Liver (tissue), 9 donors: ENCODE data around the gene MLLT3. TPM values are rescaled to one million over a fixed set of nuclear protein-coding genes. Genes with fewer than 3 reads are reported as not detected.

Experiments used
- DNase-seq: peaks from one replicate; pipeline ENCODE4 v3.0.0-alpha.2; 2017; ENCODE audit warnings: low spot score
- H3K27ac ChIP-seq, 2 donors: one replicate each; pipeline ENCODE4 v1.7.0; 2013; ENCODE audit warnings: inconsistent platforms in 2 of 2, low read length in 2 of 2, control low read depth in 1 of 2, low read depth in 1 of 2, mild to moderate bottlenecking in 1 of 2
- H3K27me3 ChIP-seq, 4 donors: one replicate each; pipeline versions ENCODE4 v1.6.1 to v1.7.0; 2013; ENCODE audit warnings: low read length in 3 of 4, inconsistent platforms in 1 of 4, mild to moderate bottlenecking in 1 of 4, moderate library complexity in 1 of 4; ENCODE audit not compliant: control insufficient read depth in 4 of 4, insufficient read depth in 4 of 4
- H3K36me3 ChIP-seq, 4 donors: one replicate each; pipeline versions ENCODE4 v1.6.1 to v1.7.0; 2013; ENCODE audit warnings: low read length in 3 of 4, mild to moderate bottlenecking in 3 of 4, low read depth in 1 of 4, moderate library complexity in 1 of 4; ENCODE audit not compliant: control insufficient read depth in 4 of 4, insufficient read depth in 3 of 4
- H3K4me1 ChIP-seq, 4 donors: one replicate each; pipeline versions ENCODE4 v1.6.1 to v1.7.0; 2013; ENCODE audit warnings: low read length in 3 of 4, mild to moderate bottlenecking in 3 of 4, moderate library complexity in 1 of 4; ENCODE audit not compliant: control insufficient read depth in 4 of 4, insufficient read depth in 4 of 4
- H3K4me3 ChIP-seq, 3 donors: one replicate each; pipeline versions ENCODE4 v1.6.1 to v1.7.0; 2013; ENCODE audit warnings: low read length in 3 of 3, control low read depth in 1 of 3, low read depth in 1 of 3, mild to moderate bottlenecking in 1 of 3
- H3K9ac ChIP-seq, 2 donors: one replicate each; pipeline ENCODE4 v1.7.0; 2013; ENCODE audit warnings: low read length in 2 of 2, mild to moderate bottlenecking in 2 of 2, moderate library complexity in 2 of 2, control low read depth in 1 of 2, low read depth in 1 of 2
- H3K9me3 ChIP-seq, 4 donors: one replicate each; pipeline versions ENCODE4 v1.6.1 to v1.7.0; 2013; ENCODE audit warnings: low read length in 3 of 4; ENCODE audit not compliant: control insufficient read depth in 4 of 4
- ATF3 ChIP-seq: IDR thresholded peaks from 2 replicates; pipeline ENCODE4 v1.6.1; 2016; ENCODE audit warnings: antibody characterized with exemption
- CTCF ChIP-seq: fragments of 150-350 bp; IDR thresholded peaks from 2 replicates; pipeline ENCODE4 v1.5.1; 2017; ENCODE audit warnings: improper control_type of control experiment, low read depth, low read length; ENCODE audit not compliant: missing input control
- EGR1 ChIP-seq, 2 donors: IDR thresholded peaks; 2 replicates each; pipeline ENCODE4 v1.6.1; 2016 to 2018; ENCODE audit warnings: antibody characterized with exemption in 2 of 2, low read depth in 2 of 2
- FOXA1 ChIP-seq: IDR thresholded peaks from 2 replicates; pipeline ENCODE4 v1.6.1; 2016; ENCODE audit warnings: antibody characterized with exemption
- FOXA2 ChIP-seq: IDR thresholded peaks from 2 replicates; pipeline ENCODE4 v1.6.1; 2016; ENCODE audit warnings: antibody characterized with exemption
- GABPA ChIP-seq, 2 donors: IDR thresholded peaks in 1 of 2; conservative IDR thresholded peaks in 1 of 2; 2 replicates each; pipeline ENCODE4 v1.6.1; 2016; ENCODE audit warnings: antibody characterized with exemption in 2 of 2, mild to moderate bottlenecking in 1 of 2, moderate library complexity in 1 of 2
- HNF4A ChIP-seq, 2 donors: conservative IDR thresholded peaks; 2 replicates each; pipeline ENCODE4 v1.6.1; 2016; ENCODE audit warnings: antibody characterized with exemption in 2 of 2, mild to moderate bottlenecking in 2 of 2
- HNF4G ChIP-seq: IDR thresholded peaks from 2 replicates; pipeline ENCODE4 v1.6.1; 2016; ENCODE audit warnings: antibody characterized with exemption
- MAX ChIP-seq: IDR thresholded peaks from 2 replicates; pipeline ENCODE4 v1.6.1; 2016; ENCODE audit warnings: antibody characterized with exemption
- NR2F2 ChIP-seq: IDR thresholded peaks from 2 replicates; pipeline ENCODE4 v1.6.1; 2016; ENCODE audit warnings: antibody characterized with exemption
- RAD21 ChIP-seq, 2 donors: IDR thresholded peaks; 2 replicates each; pipeline ENCODE4 v1.6.1; 2016; ENCODE audit warnings: antibody characterized with exemption in 2 of 2, mild to moderate bottlenecking in 2 of 2
- REST ChIP-seq: IDR thresholded peaks from 2 replicates; pipeline ENCODE4 v1.6.1; 2016; ENCODE audit warnings: antibody characterized with exemption, mild to moderate bottlenecking
- RXRA ChIP-seq, 2 donors: IDR thresholded peaks; 2 replicates each; pipeline ENCODE4 v1.6.1; 2017 to 2018; ENCODE audit warnings: antibody characterized with exemption in 2 of 2, mild to moderate bottlenecking in 1 of 2
- SP1 ChIP-seq: IDR thresholded peaks from 2 replicates; pipeline ENCODE4 v1.6.1; 2018; ENCODE audit warnings: antibody characterized with exemption, mild to moderate bottlenecking
- TAF1 ChIP-seq: conservative IDR thresholded peaks from 2 replicates; pipeline ENCODE4 v1.6.1; 2016; ENCODE audit warnings: antibody characterized with exemption, mild to moderate bottlenecking
- YY1 ChIP-seq: IDR thresholded peaks from 2 replicates; pipeline ENCODE4 v1.6.1; 2016; ENCODE audit warnings: antibody characterized with exemption, mild to moderate bottlenecking
- ZBTB33 ChIP-seq: IDR thresholded peaks from 2 replicates; pipeline ENCODE4 v1.6.1; 2016; ENCODE audit warnings: antibody characterized with exemption
- WGBS: extraction: QIAGEN DNeasy Blood & Tissue Kit; methylation state at CpG from one replicate; pipeline ENCODE4 v1.1.7; 2013; 5-methylcytosine and 5-hydroxymethylcytosine counted together
- polyA plus RNA-seq, 2 donors: library from polyadenylated mRNA; stranded (reverse) in 1 of 2; unstranded in 1 of 2; fragments of 200-250 nt in 1 of 2; fragments of >200 nt in 1 of 2; fragmentation: Nextera tagmentation in 1 of 2; extraction: Ambion mirVana in 1 of 2; gene quantifications; one replicate each; pipeline versions ENCODE4 v1.2.1 to v1.2.3, GENCODE V29; 2013 to 2015
- total RNA-seq, 2 donors: library from RNA; depleted of rRNA; stranded (reverse); fragments of >200 nt; gene quantifications; one replicate each; pipeline ENCODE4 v1.2.3, GENCODE V29; 2014
- donor health status: healthy.
- donor health status: healthy.
- donor health status: healthy.
- donor health status: healthy.
- donor health status: healthy.

Gene MLLT3
- total and polyA plus RNA-seq, 4 donors, result 0.79 to 25.5 (median 1.3) TPM

- no peak for DNase-seq
- Histone ChIP-seq H3K9me3 (no peaks in the 10 kb centered on the region), H3K36me3 (no peaks in the 10 kb centered on the region), H3K4me1 (no peaks in the 10 kb centered on the region), H3K27me3 (no peaks in the 10 kb centered on the region), H3K27ac (no peak overlapping the region), H3K9ac (no peak overlapping the region), H3K4me3 (no peak overlapping the region)
- WGBS, result 84% methylated on average over 1 of the region's 1 CpG
- TF ChIP-seq MAX, result no peak
- TF ChIP-seq TAF1, result no peak
- no peak for TF ChIP-seq SP1
- no peak for TF ChIP-seq FOXA1
- TF ChIP-seq EGR1 (IDR thresholded peaks at IDR 0.05; ENCODE audit: low read depth in 2 of 2), result no peak
- no peak for TF ChIP-seq YY1
- no peak for TF ChIP-seq RXRA (IDR thresholded peaks at IDR 0.05)
- no peak for TF ChIP-seq HNF4G
- TF ChIP-seq FOXA2, result no peak
- TF ChIP-seq ATF3, result no peak
- TF ChIP-seq HNF4A (conservative IDR thresholded peaks at IDR 0.05), result no peak
- no peak for TF ChIP-seq NR2F2
- no peak for TF ChIP-seq CTCF
- TF ChIP-seq GABPA (IDR thresholded peaks at IDR 0.05 in 1 of 2, conservative IDR thresholded peaks at IDR 0.05 in 1 of 2), result no peak
- no peak for TF ChIP-seq ZBTB33
- no peak for TF ChIP-seq RAD21 (IDR thresholded peaks at IDR 0.05)
- TF ChIP-seq REST, result no peak
These were observed 185.7 kb downstream of the MLLT3 start for GRCh38 chr9:20436476-20437195.
